A549 (cell line): Measurements from ENCODE around the gene TMIGD1. TPM values are rescaled to one million over a fixed set of nuclear protein-coding genes. Genes with fewer than 3 reads are reported as not detected.

Source experiments
- ATAC-seq, 2 experiments: fragments of 200-7000 bp in 1 of 2; fragments of >200 bp in 1 of 2; cut with Nextera tagmentation in 1 of 2; cut with Tn5 transposase in 1 of 2; 3 replicates each; pipeline versions ENCODE4 v1.8.0 to v1.9.1; 2018 to 2020; ENCODE audit warnings: mild to moderate bottlenecking in 1 of 2, moderate library complexity in 1 of 2
- CTCF ChIA-PET: fragments of 300-600 bp; sonication (Branson Sonifier 250); formaldehyde crosslinking; extraction: SDS; loops from one replicate; lab custom pipeline; 2021; ENCODE audit warnings: antibody characterized with exemption, inconsistent platforms; lab: Yijun Ruan, JAX
- POLR2A ChIA-PET: fragments of 350-600 bp; formaldehyde crosslinking; extraction: SDS; loops from one replicate; lab custom pipeline; 2021; ENCODE audit warnings: antibody characterized with exemption, inconsistent platforms; lab: Yijun Ruan, JAX
- DNase-seq, 2 experiments: peaks; one replicate each; pipeline versions ENCODE4 v3.0.0 to v3.0.0-alpha.2; 2011 to 2016; ENCODE audit warnings: low read depth in 1 of 2, low spot score in 1 of 2
- FAIRE-seq: peaks from 2 replicates; lab custom pipeline; 2011; peaks lifted over from hg19 to GRCh38; lab: Jason Lieb, UNC
- H3K27ac ChIP-seq, 2 experiments: fragments of >200 bp; sonication (Bioruptor Twin); formaldehyde crosslinking; 3 replicates each; pipeline ENCODE4 v1.5.1; 2016 to 2017
- H3K4me1 ChIP-seq: fragments of >200 bp; sonication (Bioruptor Twin); formaldehyde crosslinking; 3 replicates; pipeline ENCODE4 v1.6.1; 2016
- H3K4me2 ChIP-seq: fragments of >200 bp; sonication (Bioruptor Twin); formaldehyde crosslinking; 3 replicates; pipeline ENCODE4 v1.6.1; 2016
- H3K4me3 ChIP-seq: fragments of >200 bp; sonication (Bioruptor Twin); formaldehyde crosslinking; 3 replicates; pipeline ENCODE4 v1.5.1; 2016
- H3K9me3 ChIP-seq: fragments of >200 bp; sonication (Bioruptor Twin); formaldehyde crosslinking; 3 replicates; pipeline ENCODE4 v1.6.1; 2016
- CBX2 ChIP-seq: fragments of 200-600 bp; sonication (generic); IDR thresholded peaks from 2 replicates; pipeline ENCODE4 v1.6.1; 2016; ENCODE audit warnings: low read depth, mild to moderate bottlenecking, borderline replicate concordance
- CBX8 ChIP-seq: fragments of 200-600 bp; sonication (generic); IDR thresholded peaks from 2 replicates; pipeline ENCODE4 v1.6.1; 2016
- CEBPB ChIP-seq, 2 experiments: fragments of >200 bp in 1 of 2; sonication (Bioruptor Twin) in 1 of 2; formaldehyde crosslinking in 1 of 2; IDR thresholded peaks; 2 replicates each; pipeline ENCODE4 v1.6.1; 2012 to 2016
- CTCF ChIP-seq: fragments of >200 bp; sonication (Bioruptor Twin); formaldehyde crosslinking; IDR thresholded peaks from 3 replicates; pipeline ENCODE4 v1.5.1; 2016
- EP300 ChIP-seq, 2 experiments: fragments of >200 bp; sonication (Bioruptor Twin); formaldehyde crosslinking; IDR thresholded peaks; 2 replicates in 1 of 2; 3 replicates in 1 of 2; pipeline ENCODE4 v1.6.1; 2016 to 2017
- FOSB ChIP-seq: fragments of 250-450 bp; sonication (Bioruptor Pico); IDR thresholded peaks from 2 replicates; pipeline ENCODE4 v1.5.0; 2020; ENCODE audit warnings: mild to moderate bottlenecking, moderate library complexity
- FOSL2 ChIP-seq, 2 experiments: fragments of 450-650 bp in 1 of 2; fragments of >200 bp in 1 of 2; sonication (Bioruptor Twin) in 1 of 2; formaldehyde crosslinking; IDR thresholded peaks; 2 replicates each; pipeline versions ENCODE4 v1.5.0 to v1.6.1; 2016 to 2020; ENCODE audit warnings: mild to moderate bottlenecking in 1 of 2, moderate library complexity in 1 of 2
- FOXS1 ChIP-seq: fragments of 250-450 bp; sonication (Bioruptor Pico); IDR thresholded peaks from 2 replicates; pipeline ENCODE4 v1.5.0; 2020; ENCODE audit warnings: mild to moderate bottlenecking, moderate library complexity
- HOXB5 ChIP-seq: fragments of 250-450 bp; sonication (Bioruptor Pico); IDR thresholded peaks from 2 replicates; pipeline ENCODE4 v1.5.0; 2020; ENCODE audit warnings: mild to moderate bottlenecking, moderate library complexity
- MAZ ChIP-seq: fragments of 150-350 bp; IDR thresholded peaks from 2 replicates; pipeline ENCODE4 v1.6.1; 2014; ENCODE audit warnings: antibody characterized with exemption, low read depth, low read length, borderline replicate concordance
- NFE2L2 ChIP-seq: fragments of 150-350 bp; conservative IDR thresholded peaks from 2 replicates; pipeline ENCODE4 v1.6.1; 2014; ENCODE audit warnings: low read length
- POLR2AphosphoS2 ChIP-seq: conservative IDR thresholded peaks from 2 replicates; pipeline ENCODE4 v1.6.1; 2012; ENCODE audit warnings: low read length, improper control_type of control experiment, inconsistent platforms
- RAD21 ChIP-seq, 2 experiments: fragments of >200 bp in 1 of 2; sonication (Bioruptor Twin) in 1 of 2; formaldehyde crosslinking in 1 of 2; IDR thresholded peaks in 1 of 2; conservative IDR thresholded peaks in 1 of 2; 2 replicates in 1 of 2; 3 replicates in 1 of 2; pipeline ENCODE4 v1.6.1; 2012 to 2018; ENCODE audit warnings: inconsistent platforms in 1 of 2
- RARB ChIP-seq: fragments of 250-450 bp; sonication (Bioruptor Pico); IDR thresholded peaks from 2 replicates; pipeline ENCODE4 v1.8.0; 2021; ENCODE audit warnings: mild to moderate bottlenecking, moderate library complexity
- RNF2 ChIP-seq: fragments of 200-600 bp; sonication (generic); IDR thresholded peaks from 2 replicates; pipeline ENCODE4 v1.6.1; 2016; ENCODE audit warnings: low read depth, mild to moderate bottlenecking, antibody characterized with exemption, moderate library complexity, borderline replicate concordance
- WGBS: methylation state at CpG from one replicate; pipeline ENCODE4 v1.1.6; 2017; ENCODE audit errors: missing lambda C conversion rate; 5-methylcytosine and 5-hydroxymethylcytosine counted together
- polyA plus RNA-seq, 4 experiments: library from polyadenylated mRNA; depleted of rRNA in 3 of 4; stranded (reverse); fragments of >200 nt; fragmentation: RNase III in 1 of 4; extraction: RNeasy Plus Mini Kit Qiagen cat#74134 plus additional on column Dnase treatment in 1 of 4; gene quantifications; 2 replicates in 3 of 4; 3 replicates in 1 of 4; pipeline ENCODE4 v1.2.3, GENCODE V29; 2011 to 2017

Gene TMIGD1
- polyA plus RNA-seq, 2 of the 4 experiments (the other 2 are of a cell fraction): not detected

DNA sequence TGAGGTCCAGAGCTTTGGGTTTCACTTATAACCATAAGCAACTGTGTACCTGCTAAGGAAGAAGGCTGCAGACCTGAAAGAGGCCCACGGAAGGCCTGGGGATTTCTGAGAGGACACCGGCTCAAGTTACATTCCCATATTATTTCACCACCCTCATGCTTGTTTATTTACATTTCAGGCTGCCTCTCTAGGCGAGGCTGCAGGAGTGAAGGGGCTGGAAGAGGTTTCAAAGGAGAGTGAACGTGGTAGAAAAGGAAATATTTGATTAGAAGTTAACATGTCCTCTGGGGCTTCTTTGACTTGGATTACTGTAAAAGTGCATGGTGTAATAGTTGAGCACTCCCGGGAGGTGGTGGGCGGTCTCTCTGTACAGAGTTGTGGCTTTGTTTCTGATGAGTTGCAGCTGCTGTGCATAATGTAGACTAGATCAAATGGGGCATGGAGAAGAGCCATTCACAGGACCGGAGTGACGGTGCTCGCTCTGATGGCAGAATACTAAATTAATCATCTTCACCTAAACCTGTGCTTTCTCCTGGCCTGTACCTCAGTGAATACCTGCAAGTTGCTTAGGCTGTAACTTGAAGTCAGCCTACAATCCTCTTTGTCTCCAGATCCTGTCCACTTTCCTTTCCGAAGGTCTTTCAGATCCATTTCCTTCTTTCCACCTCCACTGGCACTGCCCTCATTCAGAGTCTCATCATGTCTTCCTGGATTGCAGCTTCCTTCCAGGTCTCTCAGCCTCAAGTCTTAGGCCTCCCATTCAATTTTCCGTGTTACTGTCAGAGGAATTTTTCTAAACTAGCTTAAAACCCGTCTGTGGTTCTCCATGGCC lies 43.0 kb upstream of the TMIGD1 start:
- ChIA-PET POLR2A (interaction anchor here (1.0 kb wide), 1 partner anchor 17 kb away, joined by 3 read pairs; no protein-coding TSS in a partner anchor), CTCF (interaction anchor here (0.7 to 5.0 kb wide), 6 partner anchors 24 to 338 kb away, joined by 3 to 35 read pairs (median 3); no protein-coding TSS in a partner anchor)
- Histone ChIP-seq H3K4me2 (peak overlapping the region; percentile 43), H3K4me3 (no peak overlapping the region), H3K27ac (peak overlapping the region; percentile 24 to 39), H3K9me3 (no peaks in the 10 kb centered on the region), H3K4me1 (peaks cover 56% of the 10 kb centered on the region)
- DNase-seq: peak in 1 of 2 experiments; percentile 64
- no peak for ATAC-seq
- TF ChIP-seq CEBPB (IDR thresholded peaks at IDR 0.05) (0 out of 4 replicates have a peak, but pooled peaks of 1 of the 2 experiments have one; percentile 4), RARB (CRISPR knock-in tag) (no peak), FOXS1 (CRISPR knock-in tag) (no peak), EP300 (IDR thresholded peaks at IDR 0.05) (peak in 1 of 2 experiments; percentile 20; a peak in 1 of 5 replicates), CTCF (no peak)
- WGBS: 53% methylated on average over 12 of the region's 12 CpGs
- no peak for FAIRE-seq

DNA sequence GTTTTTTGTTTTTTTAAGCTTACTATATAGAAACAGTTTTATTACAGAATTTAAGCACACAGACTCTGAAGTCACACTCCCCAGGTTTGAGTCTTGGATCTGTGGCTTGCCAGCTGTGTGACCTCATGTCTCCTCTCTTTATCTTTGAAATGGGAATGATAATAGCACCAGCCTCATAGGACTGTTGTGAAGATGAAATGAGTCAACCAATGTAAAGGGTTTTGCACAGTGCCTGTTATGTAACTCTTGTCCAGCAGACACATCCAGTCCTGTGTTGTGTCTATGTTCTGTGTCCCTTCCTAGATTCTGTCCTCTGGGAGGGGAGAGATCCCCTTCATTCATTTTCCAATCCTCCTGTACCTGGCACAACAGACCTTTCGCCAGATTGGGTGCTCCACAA lies 41.8 kb upstream of the TMIGD1 start:
- peaks cover 50% of the 10 kb centered on the region for H3K4me1 ChIP-seq

GRCh38 chr17:30372755-30373154 lies 38.9 kb upstream of the TMIGD1 start:
- H3K4me2 ChIP-seq: 0 out of 3 replicates have a peak overlapping the region, but pooled peaks have one; percentile 1
- 49% methylated on average over 2 of the region's 2 CpGs for WGBS
- H3K27ac ChIP-seq: no peak overlapping the region
- TF ChIP-seq FOSL2 (IDR thresholded peaks at IDR 0.05) (no peak), FOSL2 (CRISPR knock-in tag; IDR thresholded peaks at IDR 0.05) (peak; percentile 45; the same call in 1 of the 2 replicates), MAZ (no peak), CBX8 (no peak), RAD21 (conservative IDR thresholded peaks at IDR 0.05 in 1 of 2, IDR thresholded peaks at IDR 0.05 in 1 of 2) (peak in 1 of 2 experiments; percentile 23; a peak in 2 of 5 replicates), CTCF (0 out of 3 replicates have a peak, but pooled peaks have one; percentile 13)
- ATAC-seq (peak; percentile 37 to 52; a peak in 4 of 6 replicates), FAIRE-seq (no peak), DNase-seq (peak; percentile 64 to 65)
- ChIA-PET CTCF (interaction anchor here (0.7 to 2.2 kb wide), 4 partner anchors 14 to 314 kb away, joined by 4 to 6 read pairs (median 4); no protein-coding TSS in a partner anchor), POLR2A (no interaction called here)
- no peaks in the 10 kb centered on the region for H3K9me3 ChIP-seq
- H3K4me1 ChIP-seq: peaks cover 57% of the 10 kb centered on the region
- no peak overlapping the region for H3K4me3 ChIP-seq

More for the DNA sequence above, 41.8 kb upstream of the TMIGD1 start:
- POLR2A ChIA-PET: no interaction called here
- Histone ChIP-seq H3K27ac (no peak overlapping the region; a peak in 1 of 6 replicates), H3K9me3 (no peaks in the 10 kb centered on the region), H3K4me3 (no peak overlapping the region), H3K4me2 (no peak overlapping the region)
- no peak for DNase-seq
- CTCF ChIA-PET: interaction anchor here (0.7 to 1.4 kb wide), 2 partner anchors 39 to 72 kb away, joined by 3 to 5 read pairs; no protein-coding TSS in a partner anchor
- ATAC-seq: no peak
- TF ChIP-seq CBX2: no peak
- no peak for TF ChIP-seq NFE2L2
- no peak for TF ChIP-seq RNF2
- no peak for TF ChIP-seq CTCF
- TF ChIP-seq FOSB: no peak
- TF ChIP-seq HOXB5 (CRISPR knock-in tag): no peak
- no peak for TF ChIP-seq POLR2AphosphoS2
- 93% methylated on average over 1 of the region's 1 CpG for WGBS
- FAIRE-seq: no peak
